ENCODE results near the gene RNF5. TPM values are rescaled to one million over a fixed set of nuclear protein-coding genes. Genes with fewer than 3 reads are reported as not detected.
A peak's percentile ranks its signal among the peaks of the same experiment; 100 is the strongest.

The RNF5 gene
- total RNA-seq, 1 experiment from 2014 or later: 82.3 TPM

DNA sequence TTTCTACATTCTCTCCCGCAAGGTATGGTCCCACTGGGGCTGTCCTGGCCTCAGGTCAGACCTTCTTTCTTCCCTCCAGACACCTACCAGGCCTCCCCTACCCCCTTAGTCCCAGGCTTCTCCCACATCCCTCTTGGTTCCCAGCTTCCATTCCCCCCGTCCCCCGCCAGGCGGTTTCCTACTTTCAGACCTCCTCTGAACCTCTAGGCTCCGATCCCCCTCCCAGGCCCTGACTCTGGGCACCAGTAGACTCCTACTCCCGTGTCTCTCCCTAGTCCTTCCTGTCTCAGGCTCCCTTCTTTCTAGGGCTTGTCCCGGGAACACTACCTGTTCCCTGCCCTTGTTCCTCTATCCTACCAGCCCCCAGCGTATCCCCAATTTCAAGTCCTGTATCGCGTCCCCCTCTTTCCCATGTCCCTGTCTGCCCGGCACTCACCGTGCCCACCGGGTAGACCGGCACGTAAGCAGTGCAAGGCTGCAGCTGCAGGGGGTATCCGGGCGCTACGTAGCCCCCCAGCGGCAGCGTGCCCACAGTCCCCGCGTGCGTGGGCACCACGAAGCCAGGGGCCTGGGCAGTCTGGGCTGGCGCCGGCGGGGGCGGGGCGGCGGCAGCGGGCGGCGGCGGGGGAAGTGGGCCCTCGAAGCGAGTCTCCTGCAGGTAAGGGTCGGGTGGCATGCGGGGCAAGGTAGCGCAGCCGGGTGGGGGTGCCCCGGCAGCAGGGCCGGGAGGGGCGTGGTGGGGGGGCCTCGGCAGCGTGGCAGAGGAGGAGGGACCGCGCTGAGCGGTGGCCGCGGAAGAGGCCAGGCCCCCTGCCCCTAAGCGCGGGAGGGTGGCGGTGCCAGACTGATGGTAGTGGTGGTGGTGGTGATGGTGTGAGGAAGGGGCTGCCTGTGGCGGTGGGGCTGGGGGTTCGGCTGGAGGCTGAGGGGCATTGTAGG is 28.0 kb upstream of the RNF5 start:
- Histone ChIP-seq H3K36me3 (ENCODE audit: control insufficient read depth, insufficient read depth, low read length) (no peaks in the 10 kb centered on the region; the same call in 1 of the 2 replicates), H3K4me3 (ENCODE audit: low read depth in 2 of 2, low read length in 2 of 2) (no peak overlapping the region), H3K27ac (ENCODE audit: low read length) (no peak overlapping the region), H3K27me3 (ENCODE audit: control insufficient read depth, insufficient read depth, low read length) (no peaks in the 10 kb centered on the region), H3K4me1 (ENCODE audit: control insufficient read depth, insufficient read depth, low read length) (peaks cover 20% of the 10 kb centered on the region), H3K9me3 (ENCODE audit: control insufficient read depth, insufficient read depth, low read depth, low read length) (no peaks in the 10 kb centered on the region)
- no peak for ATAC-seq
- in situ Hi-C loops (cut with HindIII; ENCODE audit: low pct_unique_long_range_greater_than_20kb, low sequenced_read_pairs) (no loop called here), intact Hi-C loops (cut with micrococcal nuclease; ENCODE audit: unreplicated experiment) (no loop called here)
- no peak for DNase-seq (ENCODE audit: low read depth, low spot score)
- POLR2A ChIA-PET: no interaction called here
- TF ChIP-seq, protein P1, sequence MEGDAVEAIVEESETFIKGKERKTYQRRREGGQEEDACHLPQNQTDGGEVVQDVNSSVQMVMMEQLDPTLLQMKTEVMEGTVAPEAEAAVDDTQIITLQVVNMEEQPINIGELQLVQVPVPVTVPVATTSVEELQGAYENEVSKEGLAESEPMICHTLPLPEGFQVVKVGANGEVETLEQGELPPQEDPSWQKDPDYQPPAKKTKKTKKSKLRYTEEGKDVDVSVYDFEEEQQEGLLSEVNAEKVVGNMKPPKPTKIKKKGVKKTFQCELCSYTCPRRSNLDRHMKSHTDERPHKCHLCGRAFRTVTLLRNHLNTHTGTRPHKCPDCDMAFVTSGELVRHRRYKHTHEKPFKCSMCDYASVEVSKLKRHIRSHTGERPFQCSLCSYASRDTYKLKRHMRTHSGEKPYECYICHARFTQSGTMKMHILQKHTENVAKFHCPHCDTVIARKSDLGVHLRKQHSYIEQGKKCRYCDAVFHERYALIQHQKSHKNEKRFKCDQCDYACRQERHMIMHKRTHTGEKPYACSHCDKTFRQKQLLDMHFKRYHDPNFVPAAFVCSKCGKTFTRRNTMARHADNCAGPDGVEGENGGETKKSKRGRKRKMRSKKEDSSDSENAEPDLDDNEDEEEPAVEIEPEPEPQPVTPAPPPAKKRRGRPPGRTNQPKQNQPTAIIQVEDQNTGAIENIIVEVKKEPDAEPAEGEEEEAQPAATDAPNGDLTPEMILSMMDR (IDR thresholded peaks at IDR 0.05): no peak
- TF ChIP-seq, protein P2, sequence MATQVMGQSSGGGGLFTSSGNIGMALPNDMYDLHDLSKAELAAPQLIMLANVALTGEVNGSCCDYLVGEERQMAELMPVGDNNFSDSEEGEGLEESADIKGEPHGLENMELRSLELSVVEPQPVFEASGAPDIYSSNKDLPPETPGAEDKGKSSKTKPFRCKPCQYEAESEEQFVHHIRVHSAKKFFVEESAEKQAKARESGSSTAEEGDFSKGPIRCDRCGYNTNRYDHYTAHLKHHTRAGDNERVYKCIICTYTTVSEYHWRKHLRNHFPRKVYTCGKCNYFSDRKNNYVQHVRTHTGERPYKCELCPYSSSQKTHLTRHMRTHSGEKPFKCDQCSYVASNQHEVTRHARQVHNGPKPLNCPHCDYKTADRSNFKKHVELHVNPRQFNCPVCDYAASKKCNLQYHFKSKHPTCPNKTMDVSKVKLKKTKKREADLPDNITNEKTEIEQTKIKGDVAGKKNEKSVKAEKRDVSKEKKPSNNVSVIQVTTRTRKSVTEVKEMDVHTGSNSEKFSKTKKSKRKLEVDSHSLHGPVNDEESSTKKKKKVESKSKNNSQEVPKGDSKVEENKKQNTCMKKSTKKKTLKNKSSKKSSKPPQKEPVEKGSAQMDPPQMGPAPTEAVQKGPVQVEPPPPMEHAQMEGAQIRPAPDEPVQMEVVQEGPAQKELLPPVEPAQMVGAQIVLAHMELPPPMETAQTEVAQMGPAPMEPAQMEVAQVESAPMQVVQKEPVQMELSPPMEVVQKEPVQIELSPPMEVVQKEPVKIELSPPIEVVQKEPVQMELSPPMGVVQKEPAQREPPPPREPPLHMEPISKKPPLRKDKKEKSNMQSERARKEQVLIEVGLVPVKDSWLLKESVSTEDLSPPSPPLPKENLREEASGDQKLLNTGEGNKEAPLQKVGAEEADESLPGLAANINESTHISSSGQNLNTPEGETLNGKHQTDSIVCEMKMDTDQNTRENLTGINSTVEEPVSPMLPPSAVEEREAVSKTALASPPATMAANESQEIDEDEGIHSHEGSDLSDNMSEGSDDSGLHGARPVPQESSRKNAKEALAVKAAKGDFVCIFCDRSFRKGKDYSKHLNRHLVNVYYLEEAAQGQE (IDR thresholded peaks at IDR 0.05; ENCODE audit: insufficient read depth in 1 of 2, low read depth in 2 of 2, low read length in 1 of 2): no peak
- no peak for TF ChIP-seq TCF7L2 (IDR thresholded peaks at IDR 0.05; ENCODE audit: low read depth, low read length)
- TF ChIP-seq POLR2AphosphoS5 (IDR thresholded peaks at IDR 0.05; ENCODE audit: low read depth, low read length): no peak
- no peak for TF ChIP-seq SIN3A (IDR thresholded peaks at IDR 0.05; ENCODE audit: borderline replicate concordance, insufficient read depth, low read depth, low read length)
- no TSS peak for BruUV-seq (replicated peaks)
- CTCF ChIA-PET: no interaction called here

DNA sequence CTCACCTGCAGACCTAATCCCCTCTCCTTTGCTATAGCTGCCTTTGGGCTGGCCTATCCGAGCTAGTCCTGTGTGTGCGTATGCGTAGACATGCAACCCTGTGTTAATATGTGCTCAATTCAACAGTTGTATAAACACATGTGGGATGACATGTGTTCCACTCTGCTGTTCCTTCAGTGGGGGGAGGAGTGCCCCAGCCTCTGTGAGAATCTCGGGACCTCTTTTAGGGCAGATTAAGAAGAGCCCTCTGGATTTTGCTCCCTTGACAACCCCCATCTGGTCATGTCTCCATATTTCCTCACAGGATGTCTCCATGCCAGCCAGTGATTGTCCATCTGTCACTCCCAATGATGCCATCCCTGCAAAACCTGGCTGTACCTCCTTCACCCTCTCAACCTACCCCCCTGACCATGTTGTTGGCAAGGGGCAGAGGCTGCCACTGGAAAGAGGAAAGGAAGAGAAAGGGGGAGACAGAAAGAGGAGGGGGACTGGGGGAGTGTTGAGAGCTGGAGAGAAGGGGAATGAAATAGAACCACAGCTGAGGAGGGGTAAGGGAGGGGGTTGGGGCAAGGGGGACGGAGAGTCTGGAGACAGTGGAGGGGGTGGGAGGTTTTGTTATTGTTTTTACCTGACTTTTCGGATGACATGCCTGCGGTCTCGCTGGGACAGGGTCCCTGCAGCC is 26.9 kb upstream of the RNF5 start:
- TF ChIP-seq TCF7L2 (IDR thresholded peaks at IDR 0.05; ENCODE audit: low read depth, low read length): no peak
- TF ChIP-seq, protein P2 (IDR thresholded peaks at IDR 0.05; ENCODE audit: insufficient read depth in 1 of 2, low read depth in 2 of 2, low read length in 1 of 2): no peak
- TF ChIP-seq POLR2AphosphoS5 (IDR thresholded peaks at IDR 0.05; ENCODE audit: low read depth, low read length): no peak
- no peak for TF ChIP-seq SIN3A (IDR thresholded peaks at IDR 0.05; ENCODE audit: borderline replicate concordance, insufficient read depth, low read depth, low read length)
- TF ChIP-seq, protein P1 (IDR thresholded peaks at IDR 0.05): no peak
- Histone ChIP-seq H3K4me1 (ENCODE audit: control insufficient read depth, insufficient read depth, low read length) (peaks cover 21% of the 10 kb centered on the region), H3K27me3 (ENCODE audit: control insufficient read depth, insufficient read depth, low read length) (no peaks in the 10 kb centered on the region), H3K4me3 (ENCODE audit: low read depth in 2 of 2, low read length in 2 of 2) (peak overlapping the region in 1 of 2 experiments; percentile 23; a peak in 2 of 4 replicates), H3K36me3 (ENCODE audit: control insufficient read depth, insufficient read depth, low read length) (no peaks in the 10 kb centered on the region; the same call in 1 of the 2 replicates), H3K9me3 (ENCODE audit: control insufficient read depth, insufficient read depth, low read depth, low read length) (no peaks in the 10 kb centered on the region), H3K27ac (ENCODE audit: low read length) (no peak overlapping the region)
- ChIA-PET CTCF (no interaction called here), POLR2A (interaction anchor here (0.8 kb wide), 1 partner anchor 21 kb away, joined by 3 read pairs; the partner anchor contains the start of gene FKBPL)
- BruUV-seq (replicated peaks): no TSS peak
- DNase-seq (ENCODE audit: low read depth, low spot score) (no peak), ATAC-seq (no peak)
- intact Hi-C loops (cut with micrococcal nuclease; ENCODE audit: unreplicated experiment): no loop called here
- in situ Hi-C loops (cut with HindIII; ENCODE audit: low pct_unique_long_range_greater_than_20kb, low sequenced_read_pairs): no loop called here

All from Panc1 (cell line).